ENCODE results near the gene PCNX3. TPM values are rescaled to one million over a fixed set of nuclear protein-coding genes. Genes with fewer than 3 reads are reported as not detected.

PCNX3 gene
- total and polyA plus RNA-seq, 2 of the 13 experiments (the other 11 are each of a cell fraction or from before 2014, with no cell fraction given) = 16.2 to 23.0 TPM

GRCh38 chr11:65569164-65569972 lies 46.2 kb upstream of the PCNX3 start (continued):
- TF ChIP-seq ZNF501 (CRISPR knock-in tag; IDR thresholded peaks at IDR 0.05) = no peak
- TF ChIP-seq, protein P1, sequence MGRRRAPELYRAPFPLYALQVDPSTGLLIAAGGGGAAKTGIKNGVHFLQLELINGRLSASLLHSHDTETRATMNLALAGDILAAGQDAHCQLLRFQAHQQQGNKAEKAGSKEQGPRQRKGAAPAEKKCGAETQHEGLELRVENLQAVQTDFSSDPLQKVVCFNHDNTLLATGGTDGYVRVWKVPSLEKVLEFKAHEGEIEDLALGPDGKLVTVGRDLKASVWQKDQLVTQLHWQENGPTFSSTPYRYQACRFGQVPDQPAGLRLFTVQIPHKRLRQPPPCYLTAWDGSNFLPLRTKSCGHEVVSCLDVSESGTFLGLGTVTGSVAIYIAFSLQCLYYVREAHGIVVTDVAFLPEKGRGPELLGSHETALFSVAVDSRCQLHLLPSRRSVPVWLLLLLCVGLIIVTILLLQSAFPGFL (CRISPR knock-in tag; IDR thresholded peaks at IDR 0.05) = no peak
- TF ChIP-seq ZNF713 (CRISPR knock-in tag; IDR thresholded peaks at IDR 0.05) = no peak
- TF ChIP-seq ZBTB37 (CRISPR knock-in tag; IDR thresholded peaks at IDR 0.05) = no peak
- no peak for TF ChIP-seq SNAPC2 (CRISPR knock-in tag; IDR thresholded peaks at IDR 0.05)
- TF ChIP-seq HOXD1 (CRISPR knock-in tag; IDR thresholded peaks at IDR 0.05) = 0 out of 2 replicates have a peak, but pooled peaks have one; percentile 28
- TF ChIP-seq ZFP82 (CRISPR knock-in tag; IDR thresholded peaks at IDR 0.05; ENCODE audit: borderline replicate concordance) = peak; percentile 81; the same call in 1 of the 2 replicates
- peak; percentile 42; the same call in 1 of the 2 replicates for TF ChIP-seq ZNF232 (CRISPR knock-in tag; IDR thresholded peaks at IDR 0.05; ENCODE audit: borderline replicate concordance)
- TF ChIP-seq ZNF460 (CRISPR knock-in tag; IDR thresholded peaks at IDR 0.05; ENCODE audit: borderline replicate concordance) = no peak
- TF ChIP-seq KLF15 (CRISPR knock-in tag; IDR thresholded peaks at IDR 0.05; ENCODE audit: borderline replicate concordance) = no peak
- TF ChIP-seq, protein P2, sequence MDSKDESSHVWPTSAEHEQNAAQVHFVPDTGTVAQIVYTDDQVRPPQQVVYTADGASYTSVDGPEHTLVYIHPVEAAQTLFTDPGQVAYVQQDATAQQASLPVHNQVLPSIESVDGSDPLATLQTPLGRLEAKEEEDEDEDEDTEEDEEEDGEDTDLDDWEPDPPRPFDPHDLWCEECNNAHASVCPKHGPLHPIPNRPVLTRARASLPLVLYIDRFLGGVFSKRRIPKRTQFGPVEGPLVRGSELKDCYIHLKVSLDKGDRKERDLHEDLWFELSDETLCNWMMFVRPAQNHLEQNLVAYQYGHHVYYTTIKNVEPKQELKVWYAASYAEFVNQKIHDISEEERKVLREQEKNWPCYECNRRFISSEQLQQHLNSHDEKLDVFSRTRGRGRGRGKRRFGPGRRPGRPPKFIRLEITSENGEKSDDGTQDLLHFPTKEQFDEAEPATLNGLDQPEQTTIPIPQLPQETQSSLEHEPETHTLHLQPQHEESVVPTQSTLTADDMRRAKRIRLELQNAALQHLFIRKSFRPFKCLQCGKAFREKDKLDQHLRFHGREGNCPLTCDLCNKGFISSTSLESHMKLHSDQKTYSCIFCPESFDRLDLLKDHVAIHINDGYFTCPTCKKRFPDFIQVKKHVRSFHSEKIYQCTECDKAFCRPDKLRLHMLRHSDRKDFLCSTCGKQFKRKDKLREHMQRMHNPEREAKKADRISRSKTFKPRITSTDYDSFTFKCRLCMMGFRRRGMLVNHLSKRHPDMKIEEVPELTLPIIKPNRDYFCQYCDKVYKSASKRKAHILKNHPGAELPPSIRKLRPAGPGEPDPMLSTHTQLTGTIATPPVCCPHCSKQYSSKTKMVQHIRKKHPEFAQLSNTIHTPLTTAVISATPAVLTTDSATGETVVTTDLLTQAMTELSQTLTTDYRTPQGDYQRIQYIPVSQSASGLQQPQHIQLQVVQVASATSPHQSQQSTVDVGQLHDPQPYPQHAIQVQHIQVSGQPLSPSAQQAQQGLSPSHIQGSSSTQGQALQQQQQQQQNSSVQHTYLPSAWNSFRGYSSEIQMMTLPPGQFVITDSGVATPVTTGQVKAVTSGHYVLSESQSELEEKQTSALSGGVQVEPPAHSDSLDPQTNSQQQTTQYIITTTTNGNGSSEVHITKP (CRISPR knock-in tag; IDR thresholded peaks at IDR 0.05; ENCODE audit: low read depth) = no peak
- TF ChIP-seq ZNF142 (CRISPR knock-in tag; IDR thresholded peaks at IDR 0.05) = peak; percentile 24; the same call in 1 of the 2 replicates
- no peak for TF ChIP-seq NFYB (CRISPR knock-in tag; IDR thresholded peaks at IDR 0.05)
- no peak for TF ChIP-seq PTBP1 (IDR thresholded peaks at IDR 0.05; ENCODE audit: low read depth, low read length, poor library complexity, severe bottlenecking)
- no peak for TF ChIP-seq ZNF883 (CRISPR knock-in tag; IDR thresholded peaks at IDR 0.05; ENCODE audit: not compliant biosample characterization)
